ENCODE results near the gene PCGF2.
"Not testable (repeated sequence)": the region's sequence is repeated elsewhere in the genome, so short reads cannot be mapped to it uniquely, and the experiment has no call there.

The PCGF2 gene

GRCh38 chr17:38748149-38748891, at the start of gene PCGF2:
TSS of gene PCGF2 (minus strand) at chr17:38748336. CDS start at chr17:38740402, 7,934 bp downstream.
- no peak for ATAC-seq

DNA sequence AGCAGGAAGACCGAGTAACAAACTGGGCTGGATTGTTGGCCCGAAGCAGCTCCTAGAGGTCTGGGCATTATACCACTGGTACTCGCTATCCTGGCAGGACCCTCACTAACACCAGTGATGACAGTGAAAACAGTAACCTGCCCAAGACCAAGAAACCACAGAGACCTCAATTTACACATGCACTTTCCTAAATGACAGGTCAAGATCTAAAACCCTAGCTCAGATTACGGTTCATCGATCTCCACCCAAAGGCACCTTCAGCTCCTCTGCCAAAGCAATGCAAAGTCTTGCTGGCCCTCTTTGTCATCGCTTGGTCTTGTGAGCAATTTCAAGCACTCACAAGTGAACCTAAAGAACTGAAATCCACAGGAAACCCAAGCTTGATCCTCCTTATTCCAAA, 49.7 kb upstream of the PCGF2 start:
- no peak for ATAC-seq

DNA sequence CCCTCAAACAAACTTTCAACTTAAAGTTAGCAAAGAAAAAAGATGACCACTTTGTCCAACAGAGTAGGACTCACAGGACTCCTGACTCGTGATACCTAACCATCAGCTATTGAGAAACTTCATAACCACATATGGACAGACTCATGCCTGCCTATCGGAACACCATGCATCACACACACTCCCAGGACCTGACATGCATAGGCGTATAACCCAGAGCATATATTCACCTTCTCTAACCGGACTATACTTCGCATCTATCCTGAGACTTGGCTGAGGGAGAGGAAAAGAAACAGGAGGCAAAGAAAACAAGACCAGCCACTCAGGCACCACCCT, 49.0 kb upstream of the PCGF2 start:
- ATAC-seq = no peak

DNA sequence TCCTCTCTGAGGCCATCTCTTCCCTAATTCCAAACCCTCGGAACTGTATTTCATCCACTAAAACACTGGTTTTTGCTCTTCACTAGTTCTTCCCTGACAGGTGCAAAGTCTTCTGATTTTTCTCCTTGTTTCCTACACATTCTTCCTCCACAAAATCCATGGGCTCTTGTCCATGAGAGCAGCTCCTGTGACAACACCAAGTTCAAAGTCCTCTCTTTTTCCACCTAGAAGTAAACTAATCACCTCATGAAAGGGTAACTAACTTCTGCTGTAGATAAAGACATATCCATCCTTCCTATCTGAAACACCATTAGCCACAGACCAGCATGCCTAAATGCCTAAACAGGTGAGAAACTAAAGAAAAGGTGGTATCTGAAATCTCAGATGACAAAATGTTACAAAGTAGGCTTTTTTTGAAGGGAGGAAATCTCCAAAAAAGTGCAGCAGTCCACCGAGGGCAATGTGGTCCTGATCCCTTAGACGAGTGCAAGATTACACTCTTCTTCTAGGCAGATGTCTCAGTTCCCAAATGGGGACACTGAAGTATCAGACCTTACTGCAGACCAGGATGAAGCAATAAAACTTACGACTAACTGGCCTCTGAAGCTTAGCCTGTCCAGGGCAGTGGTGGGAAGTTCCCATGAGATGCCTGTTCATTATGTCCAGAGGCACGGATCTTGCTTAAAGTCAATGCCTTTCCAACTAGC, 48.5 kb upstream of the PCGF2 start:
- ATAC-seq = no peak

DNA sequence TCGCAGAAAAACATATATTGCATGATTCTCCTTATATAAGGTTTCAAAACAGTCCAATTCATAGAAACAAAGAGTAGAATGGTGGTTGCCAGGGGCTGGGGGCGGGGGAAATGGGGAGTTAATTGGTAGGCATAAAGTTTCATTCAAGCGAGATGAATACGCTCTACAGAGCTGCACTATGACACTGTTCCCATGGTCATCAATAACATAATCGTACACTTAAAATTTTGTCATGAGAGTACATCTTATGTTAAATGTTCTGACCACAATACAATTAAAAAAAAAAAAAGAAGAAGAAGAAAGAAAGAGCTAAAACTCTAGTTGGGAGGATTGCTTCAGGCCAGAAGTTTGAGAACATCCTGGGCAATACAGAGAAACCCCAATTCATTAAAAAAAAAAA, 46.1 kb upstream of the PCGF2 start:
- no peak for ATAC-seq

DNA sequence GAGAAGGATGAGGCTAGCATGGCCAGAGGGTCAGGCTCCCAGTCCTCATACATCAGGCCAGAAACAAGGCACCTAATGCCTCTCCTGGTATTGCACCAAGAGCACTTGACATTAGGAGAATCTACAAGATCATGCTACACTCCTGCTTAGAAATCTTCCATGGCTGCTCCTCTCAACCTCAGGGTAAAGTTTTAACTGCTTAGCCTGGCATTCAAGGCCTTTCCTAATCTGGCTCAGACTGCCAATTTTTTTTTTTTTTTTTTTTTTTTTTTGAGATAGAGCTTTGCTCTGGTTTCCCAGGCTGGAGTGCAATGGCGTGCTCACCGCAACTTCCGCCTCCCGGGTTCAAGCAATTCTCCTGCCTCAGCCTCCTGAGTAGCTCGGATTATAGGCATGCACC, 43.0 kb upstream of the PCGF2 start:
- ATAC-seq = no peak

DNA sequence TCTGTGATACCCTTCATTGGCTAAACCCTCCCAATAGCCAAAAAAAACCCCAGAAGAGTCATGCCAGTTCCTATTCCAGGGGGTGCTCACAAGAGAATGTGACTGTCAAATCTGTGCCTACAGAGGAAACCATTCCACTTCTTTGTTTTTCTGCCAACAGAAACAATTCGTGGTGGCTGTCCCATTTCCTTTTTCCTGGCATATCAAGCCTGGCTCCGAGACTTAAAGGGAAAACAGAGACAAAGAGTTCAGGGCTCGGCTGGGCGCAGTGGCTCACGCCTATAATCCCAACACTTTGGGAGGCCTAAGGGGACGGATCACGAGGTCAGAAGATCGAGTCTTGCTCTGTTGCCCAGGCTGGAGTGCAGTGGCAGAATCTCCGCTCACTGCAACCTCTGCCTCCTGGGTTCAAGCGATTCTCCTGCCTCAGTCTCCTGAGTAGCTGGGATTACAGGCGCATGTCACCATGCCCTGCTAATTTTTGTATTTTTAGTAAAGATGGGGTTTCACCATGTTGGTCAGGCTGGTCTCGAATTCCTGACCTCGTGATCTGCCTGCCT, 42.1 kb upstream of the PCGF2 start:
- not testable (repeated sequence) for ATAC-seq

DNA sequence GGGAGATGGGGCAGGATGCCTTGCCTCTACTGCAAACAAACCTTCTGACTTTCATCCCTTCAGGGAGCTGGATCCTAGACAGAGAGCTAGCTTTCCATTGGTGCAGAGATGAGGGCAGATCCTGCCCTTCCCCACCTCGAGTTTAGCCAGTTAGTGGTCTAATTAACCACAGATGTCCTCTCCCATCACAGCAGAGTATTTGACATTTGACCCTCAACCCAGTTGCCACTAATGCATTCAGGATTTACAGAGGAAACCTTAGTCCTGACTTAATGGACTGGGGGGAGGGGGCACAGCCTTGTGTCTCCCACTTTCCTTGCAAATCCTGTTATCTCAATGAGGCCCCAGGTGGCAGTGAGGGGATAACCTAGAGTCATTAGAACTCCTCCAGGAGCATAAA, 41.0 kb upstream of the PCGF2 start:
- ATAC-seq = no peak

GRCh38 chr17:38787999-38788398, 39.9 kb upstream of the PCGF2 start:
- ATAC-seq = not testable (repeated sequence)

GRCh38 chr17:38786372-38786771, 38.2 kb upstream of the PCGF2 start:
- ATAC-seq = no peak

DNA sequence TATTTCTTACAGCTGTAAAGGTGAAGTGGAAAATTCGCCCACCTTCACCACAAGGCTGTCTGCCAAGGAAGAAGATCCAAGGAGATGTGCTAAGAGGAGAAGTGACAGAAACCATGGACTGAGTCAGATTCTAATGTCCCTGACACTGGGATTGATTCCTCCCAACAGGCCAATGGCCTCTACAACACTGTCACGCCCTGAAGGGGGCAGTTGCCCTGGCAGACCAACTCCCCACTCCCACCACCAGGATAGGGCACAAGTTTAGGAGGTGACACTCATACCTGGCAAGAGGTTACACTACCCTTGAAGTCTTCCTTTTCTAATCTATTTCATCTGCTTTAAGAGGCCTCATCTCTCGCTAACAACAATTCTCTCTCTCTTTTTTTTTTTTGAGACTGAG, 35.1 kb upstream of the PCGF2 start:
- ATAC-seq = no peak

- no peak for ATAC-seq
Observed at GRCh38 chr17:38779965-38780752, 32.0 kb upstream of the PCGF2 start.

GRCh38 chr17:38777641-38778250, 29.6 kb upstream of the PCGF2 start:
- ATAC-seq = no peak

- no peak for ATAC-seq
Observed at GRCh38 chr17:38773258-38773657, 25.1 kb upstream of the PCGF2 start.

GRCh38 chr17:38768417-38768816, 20.3 kb upstream of the PCGF2 start:
- ATAC-seq = no peak

DNA sequence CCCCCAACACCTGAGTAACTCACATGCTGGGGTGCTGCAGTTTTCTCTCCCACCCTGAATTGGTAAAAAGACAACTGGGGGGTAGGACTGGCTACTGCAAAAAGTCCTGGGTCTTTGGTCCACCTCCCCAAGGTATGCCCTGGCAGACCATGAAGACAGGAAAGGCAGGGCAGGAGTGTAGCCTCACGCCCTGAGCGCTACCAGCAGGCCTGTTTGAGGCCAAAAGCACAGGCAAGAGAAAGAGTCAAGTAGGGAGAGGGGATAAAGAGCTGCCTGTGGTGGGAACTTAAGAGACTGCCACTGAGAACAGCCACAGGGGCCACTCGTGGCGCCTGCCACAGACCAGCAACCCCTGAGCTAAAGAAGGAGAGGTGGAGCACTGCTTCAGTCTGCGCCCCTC, 18.2 kb upstream of the PCGF2 start:
- no peak for ATAC-seq

GRCh38 chr17:38762231-38762630, 14.1 kb upstream of the PCGF2 start:
- ATAC-seq = no peak

DNA sequence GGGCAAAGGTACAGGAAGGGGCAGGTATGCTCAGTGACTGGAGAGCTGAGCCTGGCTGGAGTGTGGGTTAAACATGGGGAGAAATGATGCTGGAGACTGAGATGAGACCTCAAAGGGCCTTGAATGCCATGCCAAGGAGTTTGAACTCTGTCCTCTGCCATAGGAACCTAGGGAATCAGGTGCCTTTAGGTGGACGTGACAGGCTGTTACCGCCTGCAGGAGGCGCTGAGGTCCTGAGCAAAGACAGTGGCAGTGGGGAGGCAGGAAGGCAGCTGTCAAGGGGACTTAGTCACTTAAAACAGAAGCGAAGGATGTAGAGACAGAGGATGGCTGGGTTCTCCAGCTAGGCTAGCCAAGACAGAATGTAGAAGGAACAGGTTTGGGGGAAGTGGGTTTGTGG, 13.5 kb upstream of the PCGF2 start:
- peak; percentile 25 to 36 for ATAC-seq

DNA sequence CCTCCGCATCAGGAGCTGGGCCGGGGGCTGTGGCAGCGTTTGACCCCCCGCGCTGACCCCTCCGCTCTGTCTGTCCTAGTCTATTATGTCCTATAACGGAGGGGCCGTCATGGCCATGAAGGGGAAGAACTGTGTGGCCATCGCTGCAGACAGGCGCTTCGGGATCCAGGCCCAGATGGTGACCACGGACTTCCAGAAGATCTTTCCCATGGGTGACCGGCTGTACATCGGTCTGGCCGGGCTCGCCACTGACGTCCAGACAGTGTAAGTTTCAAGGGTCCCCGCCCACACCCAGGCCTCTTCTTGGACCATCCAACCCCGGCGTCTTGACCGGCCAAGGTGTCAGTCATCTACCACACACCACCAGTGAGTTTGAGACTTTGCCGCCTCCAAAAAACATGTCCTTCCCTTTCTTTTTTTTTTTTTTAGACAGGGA, 5.0 kb upstream of the PCGF2 start:
- no peak for ATAC-seq

GRCh38 chr17:38752308-38753070, 4.4 kb upstream of the PCGF2 start, which contains the start of gene PSMB3:
TSS of gene PSMB3 (plus strand) at chr17:38752741. CDS start at chr17:38752827, 86 bp downstream.
- peak; percentile 93 to 95 for ATAC-seq

- ATAC-seq = peak; percentile 14 to 35
Observed at GRCh38 chr17:38751808-38752307, 3.7 kb upstream of the PCGF2 start.
